HCT116 (cell line): ENCODE measurements around the gene FOXK2. TPM values are rescaled to one million over a fixed set of nuclear protein-coding genes. Genes with fewer than 3 reads are reported as not detected.

ENCODE experiments used
- ATAC-seq: fragments of 200-7000 bp; cut with Tn5 transposase; 2 replicates; pipeline ENCODE4 v1.9.1; 2020; ENCODE audit warnings: mild to moderate bottlenecking, moderate library complexity
- BruUV-seq: library from RNA; stranded (reverse); fragments of 400-500 nt; replicated peaks from 2 replicates; lab custom pipeline; 2021; lab: Mats Ljungman, UMichigan
- CTCF ChIA-PET: fragments of 300-600 bp; sonication (Branson Sonifier 250); formaldehyde crosslinking; loops from one replicate; lab custom pipeline; 2021; ENCODE audit warnings: antibody characterized with exemption; lab: Charles Lee
- POLR2A ChIA-PET: fragments of 300-600, 350-600 bp; sonication (Branson Sonifier 250); formaldehyde crosslinking; loops from one replicate; lab custom pipeline; 2021; ENCODE audit warnings: antibody characterized with exemption; lab: Charles Lee
- RAD21 ChIA-PET, 2 experiments: fragments of 300-600 bp; sonication (Branson Sonifier 250); formaldehyde crosslinking; loops; one replicate each; lab custom pipeline; 2023; ENCODE audit warnings: low total read pairs in 2 of 2; ENCODE audit not compliant: uncharacterized antibody in 2 of 2, unreplicated experiment in 2 of 2, low non-redundant PET in 1 of 2; lab: Charles Lee
- DNase-seq: peaks from one replicate; pipeline ENCODE4 v3.0.0-alpha.2; 2010; ENCODE audit warnings: low read depth, low spot score
- H2AFZ ChIP-seq: fragments of 200-600 bp; shearing (Covaris generic), sonication (generic); 2 replicates; pipeline ENCODE4 v1.6.1; 2017; ENCODE audit warnings: low read depth, mixed run types, mixed read lengths, antibody characterized with exemption, low read length; ENCODE audit not compliant: poor library complexity, severe bottlenecking
- H3K27ac ChIP-seq: 2 replicates; pipeline ENCODE4 v1.5.1; 2012; ENCODE audit warnings: low read depth, low read length
- H3K27me3 ChIP-seq: fragments of 200-600 bp; sonication (generic); 2 replicates; pipeline ENCODE4 v1.6.1; 2016; ENCODE audit warnings: mixed run types, low read length, mixed read lengths; ENCODE audit not compliant: insufficient read depth
- H3K36me3 ChIP-seq, 2 experiments: fragments of 200-500 bp in 1 of 2; fragments of 200-600 bp in 1 of 2; sonication (Bioruptor generic) in 1 of 2; sonication (generic) in 1 of 2; 2 replicates each; pipeline versions ENCODE4 v1.5.1 to v1.6.1; 2014 to 2016; ENCODE audit warnings: low read length in 2 of 2, inconsistent platforms in 1 of 2, mixed read lengths in 1 of 2, mixed run types in 1 of 2; ENCODE audit not compliant: insufficient read depth in 2 of 2, control insufficient read depth in 1 of 2
- H3K4me1 ChIP-seq, 2 experiments: fragments of 200-600 bp in 1 of 2; sonication (generic) in 1 of 2; 2 replicates each; pipeline versions ENCODE4 v1.5.1 to v1.6.1; 2012 to 2017; ENCODE audit warnings: low read length in 2 of 2, inconsistent platforms in 1 of 2, mild to moderate bottlenecking in 1 of 2, mixed read lengths in 1 of 2, mixed run types in 1 of 2, moderate library complexity in 1 of 2; ENCODE audit not compliant: insufficient read depth in 2 of 2, control insufficient read depth in 1 of 2
- H3K4me2 ChIP-seq: fragments of 200-600 bp; sonication (generic); 2 replicates; pipeline ENCODE4 v1.6.1; 2017; ENCODE audit warnings: mixed run types, low read length, mixed read lengths
- H3K4me3 ChIP-seq, 2 experiments: fragments of 200-600 bp in 1 of 2; sonication (generic) in 1 of 2; replicated peaks in 1 of 2; 2 replicates each; pipeline ENCODE4 v1.5.1; 2011 to 2016; ENCODE audit warnings: low read length in 2 of 2, control low read depth in 1 of 2, low read depth in 1 of 2, mild to moderate bottlenecking in 1 of 2, mixed read lengths in 1 of 2, mixed run types in 1 of 2
- H3K79me2 ChIP-seq: fragments of 200-600 bp; sonication (generic); 2 replicates; pipeline ENCODE4 v1.6.1; 2017; ENCODE audit warnings: mild to moderate bottlenecking, mixed run types, low read length, moderate library complexity, mixed read lengths; ENCODE audit not compliant: insufficient read depth
- H3K9ac ChIP-seq: fragments of 200-600 bp; sonication (generic); 2 replicates; pipeline ENCODE4 v1.6.1; 2016; ENCODE audit warnings: low read length, mixed read lengths
- H3K9me2 ChIP-seq: fragments of 200-600 bp; sonication (generic), shearing (Covaris generic); 2 replicates; pipeline ENCODE4 v1.6.1; 2017; ENCODE audit warnings: mixed run types, mild to moderate bottlenecking, moderate library complexity; ENCODE audit not compliant: insufficient read depth
- H3K9me3 ChIP-seq, 2 experiments: fragments of 200-500 bp in 1 of 2; fragments of 200-600 bp in 1 of 2; sonication (Bioruptor generic) in 1 of 2; sonication (generic) in 1 of 2; 2 replicates each; pipeline ENCODE4 v1.6.1; 2014 to 2017; ENCODE audit warnings: low read length in 2 of 2, mixed read lengths in 2 of 2, inconsistent platforms in 1 of 2, low read depth in 1 of 2, mild to moderate bottlenecking in 1 of 2, mixed run types in 1 of 2, moderate library complexity in 1 of 2; ENCODE audit not compliant: control insufficient read depth in 1 of 2, insufficient read depth in 1 of 2
- H4K20me1 ChIP-seq: fragments of 200-600 bp; sonication (generic), shearing (Covaris generic); 2 replicates; pipeline ENCODE4 v1.6.1; 2017; ENCODE audit warnings: mixed run types, mild to moderate bottlenecking, moderate library complexity; ENCODE audit not compliant: insufficient read depth
- EGR1 ChIP-seq: IDR thresholded peaks from 2 replicates; pipeline ENCODE4 v1.6.1; 2012; ENCODE audit warnings: low read depth
- ELF1 ChIP-seq: IDR thresholded peaks from 2 replicates; pipeline ENCODE4 v1.6.1; 2012; ENCODE audit warnings: low read depth, borderline replicate concordance
- EZH2 ChIP-seq: fragments of 200-600 bp; sonication (generic); IDR thresholded peaks from 2 replicates; pipeline ENCODE4 v1.6.1; 2017; ENCODE audit warnings: antibody characterized with exemption, mixed run types
- JUND ChIP-seq: IDR thresholded peaks from 2 replicates; pipeline ENCODE4 v1.6.1; 2012
- POLR2A ChIP-seq: IDR thresholded peaks from 2 replicates; pipeline ENCODE4 v1.7.0; 2011; ENCODE audit warnings: borderline replicate concordance; ENCODE audit not compliant: insufficient read depth, insufficient read length; ENCODE audit errors: extremely low read depth
- POLR2AphosphoS5 ChIP-seq: IDR thresholded peaks from 2 replicates; pipeline ENCODE4 v1.6.1; 2011; ENCODE audit warnings: mild to moderate bottlenecking, low read depth, low read length, moderate library complexity
- SP1 ChIP-seq: IDR thresholded peaks from 2 replicates; pipeline ENCODE4 v1.6.1; 2012; ENCODE audit warnings: low read depth
- SRF ChIP-seq: IDR thresholded peaks from 2 replicates; pipeline ENCODE4 v1.6.1; 2012; ENCODE audit warnings: low read depth
- ZFX ChIP-seq: fragments of 450-650 bp; IDR thresholded peaks from 2 replicates; pipeline ENCODE4 v1.6.1; 2017
- ZNF274 ChIP-seq: fragments of 200-500 bp; sonication (Bioruptor generic); IDR thresholded peaks from 2 replicates; pipeline ENCODE4 v1.6.1; 2014; ENCODE audit warnings: mild to moderate bottlenecking, low read depth, low read length, inconsistent platforms
- intact Hi-C: fragments of 100-400 bp; cut with micrococcal nuclease; formaldehyde crosslinking; loops from 2 replicates; pipeline ENCODE4 v1.10.0; 2022
- total RNA-seq: library from RNA; stranded (reverse); gene quantifications from one replicate; pipeline ENCODE4 v1.2.1, GENCODE V29; 2021; ENCODE audit not compliant: unreplicated experiment
- TF ChIP-seq, protein P1 (sequence below): IDR thresholded peaks from 2 replicates; pipeline ENCODE4 v1.6.1; 2011; ENCODE audit warnings: mild to moderate bottlenecking, low read length, moderate library complexity; ENCODE audit not compliant: insufficient replicate concordance; ENCODE audit errors: extremely low read depth
- TF ChIP-seq, protein P2 (sequence below): IDR thresholded peaks from 2 replicates; pipeline ENCODE4 v1.6.1; 2012

The FOXK2 gene
- total RNA-seq, 1 experiment from 2014 or later: 122 TPM

DNA sequence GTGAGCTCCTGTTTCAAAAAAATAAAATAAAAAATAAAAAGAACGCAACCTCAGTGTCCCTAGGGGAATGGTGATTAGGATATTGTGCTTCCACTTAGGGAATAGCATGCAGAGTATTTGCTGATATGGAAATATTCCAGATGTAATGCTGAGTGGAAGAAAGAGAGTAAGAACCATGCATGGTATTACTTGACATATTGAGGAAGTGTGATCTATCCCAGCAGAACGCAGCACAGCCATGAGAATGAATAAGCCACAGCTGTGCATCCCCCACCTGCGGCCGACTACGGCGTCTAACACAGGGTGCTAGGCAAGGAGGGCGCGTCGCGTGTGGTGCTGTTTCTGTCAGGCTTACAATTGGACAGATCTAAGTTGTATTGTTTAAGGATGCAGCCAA, 49.5 kb downstream of the FOXK2 start:
- Histone ChIP-seq H3K27me3 (no peaks in the 10 kb centered on the region), H3K36me3 (peaks cover 74 to 77% of the 10 kb centered on the region in 2 experiments), H3K4me1 (peaks cover 9 to 10% of the 10 kb centered on the region in 2 experiments; a peak in 2 of 4 replicates), H3K4me3 (no peak overlapping the region), H4K20me1 (peaks cover 10% of the 10 kb centered on the region; the same call in 1 of the 2 replicates), H3K9ac (no peak overlapping the region), H3K9me3 (no peaks in the 10 kb centered on the region), H3K79me2 (peaks cover 96% of the 10 kb centered on the region), H2AFZ (no peak overlapping the region), H3K27ac (no peak overlapping the region), H3K9me2 (no peaks in the 10 kb centered on the region), H3K4me2 (no peak overlapping the region)
- no TSS peak for BruUV-seq
- RAD21 ChIA-PET: no interaction called here
- CTCF ChIA-PET: no interaction called here
- no peak for ATAC-seq
- no peak for TF ChIP-seq SP1
- TF ChIP-seq POLR2A: no peak
- no peak for TF ChIP-seq SRF
- POLR2A ChIA-PET: no interaction called here
- DNase-seq: no peak
- intact Hi-C loops: no loop called here

DNA sequence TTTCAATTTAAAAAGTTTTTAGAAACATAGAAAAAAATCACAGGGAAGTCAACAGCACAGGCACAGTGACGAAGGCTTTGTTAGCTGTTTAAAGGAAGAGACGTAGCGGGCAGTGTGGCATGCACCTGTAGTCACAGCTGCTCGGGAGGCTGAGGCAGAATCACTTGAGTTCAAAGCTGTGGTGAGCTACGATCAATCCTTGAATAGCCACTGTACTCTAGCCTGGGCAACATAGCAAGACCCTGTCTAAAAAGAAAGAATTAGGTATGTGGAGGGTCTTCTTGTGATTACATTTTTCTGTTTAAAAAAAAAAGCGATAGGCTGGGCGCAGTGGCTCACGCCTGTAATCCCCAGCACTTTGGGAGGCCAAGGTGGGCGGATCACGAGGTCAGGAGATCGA, 50.1 kb downstream of the FOXK2 start:
- Histone ChIP-seq H3K9me3 (no peaks in the 10 kb centered on the region), H3K9me2 (no peaks in the 10 kb centered on the region), H3K4me2 (no peak overlapping the region), H3K27ac (no peak overlapping the region), H4K20me1 (peaks cover 10% of the 10 kb centered on the region; the same call in 1 of the 2 replicates), H3K4me1 (peaks cover 9 to 10% of the 10 kb centered on the region in 2 experiments; a peak in 2 of 4 replicates), H2AFZ (no peak overlapping the region), H3K36me3 (peaks cover 72 to 84% of the 10 kb centered on the region in 2 experiments), H3K79me2 (peaks cover 94% of the 10 kb centered on the region), H3K27me3 (no peaks in the 10 kb centered on the region), H3K4me3 (no peak overlapping the region), H3K9ac (no peak overlapping the region)
- intact Hi-C loops: no loop called here
- ChIA-PET RAD21 (interaction anchor here in 1 of 2 experiments (0.6 kb wide), 1 partner anchor 23 kb away, joined by 3 read pairs; no protein-coding TSS in a partner anchor), POLR2A (no interaction called here), CTCF (no interaction called here)
- DNase-seq (no peak), ATAC-seq (no peak)
- TF ChIP-seq, protein P1, sequence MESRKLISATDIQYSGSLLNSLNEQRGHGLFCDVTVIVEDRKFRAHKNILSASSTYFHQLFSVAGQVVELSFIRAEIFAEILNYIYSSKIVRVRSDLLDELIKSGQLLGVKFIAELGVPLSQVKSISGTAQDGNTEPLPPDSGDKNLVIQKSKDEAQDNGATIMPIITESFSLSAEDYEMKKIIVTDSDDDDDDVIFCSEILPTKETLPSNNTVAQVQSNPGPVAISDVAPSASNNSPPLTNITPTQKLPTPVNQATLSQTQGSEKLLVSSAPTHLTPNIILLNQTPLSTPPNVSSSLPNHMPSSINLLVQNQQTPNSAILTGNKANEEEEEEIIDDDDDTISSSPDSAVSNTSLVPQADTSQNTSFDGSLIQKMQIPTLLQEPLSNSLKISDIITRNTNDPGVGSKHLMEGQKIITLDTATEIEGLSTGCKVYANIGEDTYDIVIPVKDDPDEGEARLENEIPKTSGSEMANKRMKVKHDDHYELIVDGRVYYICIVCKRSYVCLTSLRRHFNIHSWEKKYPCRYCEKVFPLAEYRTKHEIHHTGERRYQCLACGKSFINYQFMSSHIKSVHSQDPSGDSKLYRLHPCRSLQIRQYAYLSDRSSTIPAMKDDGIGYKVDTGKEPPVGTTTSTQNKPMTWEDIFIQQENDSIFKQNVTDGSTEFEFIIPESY: no peak
- no peak for TF ChIP-seq POLR2A
- no peak for TF ChIP-seq ZFX
- TF ChIP-seq ELF1: no peak
- no peak for TF ChIP-seq JUND
- no peak for TF ChIP-seq EGR1
- TF ChIP-seq, protein P2, sequence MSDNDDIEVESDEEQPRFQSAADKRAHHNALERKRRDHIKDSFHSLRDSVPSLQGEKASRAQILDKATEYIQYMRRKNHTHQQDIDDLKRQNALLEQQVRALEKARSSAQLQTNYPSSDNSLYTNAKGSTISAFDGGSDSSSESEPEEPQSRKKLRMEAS: no peak
- TF ChIP-seq POLR2AphosphoS5: no peak
- no peak for TF ChIP-seq ZNF274
- no peak for TF ChIP-seq EZH2
- BruUV-seq: no TSS peak
